HepG2 (cell line): ENCODE data around the gene ZFP82. TPM values are rescaled to one million over a fixed set of nuclear protein-coding genes. Genes with fewer than 3 reads are reported as not detected.

Source experiments
- ATAC-seq: fragments of 200-7000 bp; cut with Tn5 transposase; 3 replicates; pipeline ENCODE4 v1.9.1; 2020; ENCODE audit warnings: mild to moderate bottlenecking, moderate library complexity
- BruUV-seq: library from RNA; stranded (reverse); fragments of 400-500 nt; replicated peaks from 2 replicates; lab custom pipeline; 2021; lab: Mats Ljungman, UMichigan
- CTCF ChIA-PET: fragments of 300-600 bp; formaldehyde crosslinking; extraction: SDS; loops from one replicate; lab custom pipeline; 2021; ENCODE audit warnings: low total read pairs, inconsistent platforms, low intra/inter-chr PET ratio; lab: Yijun Ruan, JAX
- POLR2A ChIA-PET: fragments of 350-600 bp; sonication (Branson Sonifier 250); formaldehyde crosslinking; loops from one replicate; lab custom pipeline; 2020; ENCODE audit warnings: antibody characterized with exemption, inconsistent platforms; lab: Yijun Ruan, JAX
- DNase-seq: peaks from one replicate; pipeline ENCODE4 v3.0.0-alpha.2; 2015; ENCODE audit warnings: low spot score
- FAIRE-seq: peaks from 3 replicates; lab custom pipeline; 2011; peaks lifted over from hg19 to GRCh38; lab: Jason Lieb, UNC
- H2AFZ ChIP-seq: one replicate; pipeline ENCODE4 v1.6.1; 2011; ENCODE audit warnings: low read length, inconsistent platforms
- H3K27ac ChIP-seq: fragments of 300-600 bp; 3 replicates; pipeline ENCODE4 v1.8.0; 2011; ENCODE audit warnings: mixed run types, mild to moderate bottlenecking, mixed read lengths, low read length, inconsistent platforms; ENCODE audit not compliant: insufficient read depth; ENCODE audit errors: extremely low read length
- H3K27me3 ChIP-seq, 2 experiments: fragments of 200-600 bp in 1 of 2; 2 replicates in 1 of 2; 3 replicates in 1 of 2; pipeline versions ENCODE4 v1.6.0 to v1.8.0; 2011; ENCODE audit warnings: low read length in 2 of 2, mild to moderate bottlenecking in 2 of 2, moderate library complexity in 2 of 2, inconsistent platforms in 1 of 2; ENCODE audit not compliant: insufficient read depth in 2 of 2, control insufficient read depth in 1 of 2
- H3K36me3 ChIP-seq, 2 experiments: fragments of 200-600 bp in 1 of 2; replicated peaks in 1 of 2; 2 replicates in 1 of 2; 3 replicates in 1 of 2; pipeline versions ENCODE4 v1.5.1 to v1.8.0; 2011; ENCODE audit warnings: low read length in 2 of 2, inconsistent platforms in 1 of 2; ENCODE audit not compliant: insufficient read depth in 2 of 2, control insufficient read depth in 1 of 2
- H3K4me1 ChIP-seq: 2 replicates; pipeline ENCODE4 v1.5.1; 2012; ENCODE audit warnings: low read length, inconsistent platforms; ENCODE audit not compliant: insufficient read depth
- H3K4me2 ChIP-seq: 2 replicates; pipeline ENCODE4 v1.6.0; 2011; ENCODE audit warnings: low read depth, low read length, inconsistent platforms
- H3K4me3 ChIP-seq, 3 experiments: fragments of 200-600 bp in 1 of 3; sonication (generic), shearing (Covaris generic) in 1 of 3; replicated peaks in 1 of 3; 2 replicates each; pipeline ENCODE4 v1.5.1; 2011 to 2016; ENCODE audit warnings: low read length in 3 of 3, inconsistent platforms in 2 of 3, low read depth in 2 of 3, mild to moderate bottlenecking in 2 of 3, control low read depth in 1 of 3, mixed read lengths in 1 of 3; ENCODE audit not compliant: insufficient read depth in 1 of 3
- H3K79me2 ChIP-seq: one replicate; pipeline ENCODE4 v1.6.1; 2011; ENCODE audit warnings: low read length, inconsistent platforms; ENCODE audit not compliant: insufficient read depth
- H3K9ac ChIP-seq: 2 replicates; pipeline ENCODE4 v1.6.0; 2011; ENCODE audit warnings: mild to moderate bottlenecking, low read depth, low read length, inconsistent platforms; ENCODE audit not compliant: insufficient read depth
- H3K9me3 ChIP-seq: 2 replicates; pipeline ENCODE4 v1.5.1; 2012; ENCODE audit warnings: mild to moderate bottlenecking, low read length
- H4K20me1 ChIP-seq: 2 replicates; pipeline ENCODE4 v1.6.0; 2011; ENCODE audit warnings: inconsistent platforms, mild to moderate bottlenecking, low read length, moderate library complexity; ENCODE audit not compliant: insufficient read depth
- BCL3 ChIP-seq: sonication (generic); formaldehyde crosslinking; IDR thresholded peaks from 2 replicates; pipeline ENCODE4 v1.5.1; 2020; ENCODE audit warnings: mild to moderate bottlenecking, missing genetic modification reagents, moderate library complexity
- ERF ChIP-seq: IDR thresholded peaks from 2 replicates; pipeline ENCODE4 v1.6.1; 2018; ENCODE audit warnings: missing biosample characterization, missing genetic modification reagents
- GFI1 ChIP-seq: sonication (generic); formaldehyde crosslinking; IDR thresholded peaks from 2 replicates; pipeline ENCODE4 v1.5.0; 2020; ENCODE audit warnings: missing genetic modification reagents, mild to moderate bottlenecking, borderline replicate concordance
- POLR2G ChIP-seq: fragments of 200-400 bp; formaldehyde crosslinking; IDR thresholded peaks from 2 replicates; pipeline ENCODE4 v1.6.1; 2018; ENCODE audit warnings: mild to moderate bottlenecking, low read depth, low read length, moderate library complexity
- SMC3 ChIP-seq: IDR thresholded peaks from 2 replicates; pipeline ENCODE4 v1.6.1; 2011; ENCODE audit warnings: low read length, improper control_type of control experiment
- SYNCRIP ChIP-seq: fragments of 200-400 bp; formaldehyde crosslinking; IDR thresholded peaks from 2 replicates; pipeline ENCODE4 v1.6.1; 2018; ENCODE audit warnings: mild to moderate bottlenecking, low read depth, low read length; ENCODE audit not compliant: insufficient read depth
- ZHX2 ChIP-seq, 2 experiments: sonication (generic) in 1 of 2; formaldehyde crosslinking in 1 of 2; IDR thresholded peaks; 2 replicates each; pipeline versions ENCODE4 v1.6.1 to v1.9.0; 2014 to 2022; ENCODE audit warnings: antibody characterized with exemption in 1 of 2, borderline replicate concordance in 1 of 2, inconsistent platforms in 1 of 2, low read depth in 1 of 2, missing genetic modification reagents in 1 of 2
- ZNF274 ChIP-seq: sonication (generic); formaldehyde crosslinking; IDR thresholded peaks from 2 replicates; pipeline ENCODE4 v1.5.1; 2020; ENCODE audit warnings: mild to moderate bottlenecking, missing genetic modification reagents
- ZNF691 ChIP-seq: sonication (generic); formaldehyde crosslinking; IDR thresholded peaks from 2 replicates; pipeline ENCODE4 v1.4.0; 2020; ENCODE audit warnings: missing genetic modification reagents, low read depth, mild to moderate bottlenecking, borderline replicate concordance
- ZNF776 ChIP-seq: sonication (generic); formaldehyde crosslinking; IDR thresholded peaks from 2 replicates; pipeline ENCODE4 v1.4.0; 2020; ENCODE audit warnings: mild to moderate bottlenecking, missing genetic modification reagents
- ZNF850 ChIP-seq: sonication (generic); formaldehyde crosslinking; conservative IDR thresholded peaks from 2 replicates; pipeline ENCODE4 v1.9.0; 2021; ENCODE audit warnings: mild to moderate bottlenecking, missing genetic modification reagents
- WGBS: methylation state at CpG from one replicate; pipeline ENCODE4 v1.1.6; 2017; ENCODE audit warnings: low lambda C conversion rate; 5-methylcytosine and 5-hydroxymethylcytosine counted together
- in situ Hi-C: cut with HindIII; loops from 2 replicates; pipeline ENCODE4 v1.10.0; 2017; ENCODE audit warnings: low pct_unique_long_range_greater_than_20kb; ENCODE audit not compliant: extremely low pct_ligation_motif_present
- intact Hi-C: fragments of 100-400 bp; cut with micrococcal nuclease; formaldehyde crosslinking; loops from one replicate; pipeline ENCODE4 v1.10.0; 2022; ENCODE audit not compliant: unreplicated experiment
- polyA plus RNA-seq, 8 experiments: library from polyadenylated mRNA; depleted of rRNA in 3 of 8; stranded (reverse) in 7 of 8; unstranded in 1 of 8; fragments of >200 nt; fragmentation: Illumina TruSeq in 4 of 8; extraction: Trizol in 4 of 8; gene quantifications; 2 replicates each; pipeline versions ENCODE4 v1.2.1 to v1.2.3, GENCODE V29; 2011 to 2016; ENCODE audit warnings: low read depth in 4 of 8, missing spikeins in 1 of 8, mixed read lengths in 1 of 8; ENCODE audit not compliant: insufficient read depth in 1 of 8
- total RNA-seq, 5 experiments: library from RNA; depleted of rRNA; stranded (reverse); fragments of >200 nt; fragmentation: Illumina TruSeq; extraction: Trizol; gene quantifications; 2 replicates each; pipeline ENCODE4 v1.2.3, GENCODE V29; 2016; ENCODE audit warnings: low read depth in 1 of 5

Gene ZFP82
- total and polyA plus RNA-seq, 2 of the 13 experiments (the other 11 are each of a cell fraction or from before 2014, with no cell fraction given) = 1.7 to 4.3 TPM

- TF ChIP-seq SYNCRIP (no peak), POLR2G (no peak), ERF (CRISPR knock-in tag) (no peak), ZNF850 (CRISPR knock-in tag) (no peak), ZNF776 (CRISPR knock-in tag) (no peak), ZNF691 (CRISPR knock-in tag) (no peak), GFI1 (CRISPR knock-in tag) (no peak), BCL3 (CRISPR knock-in tag) (no peak), SMC3 (no peak)
Measured at GRCh38 chr19:36456831-36457230, 38.4 kb upstream of the ZFP82 start (continued).

- TSS peak; percentile 25 for BruUV-seq
- no peak overlapping the region for H2AFZ ChIP-seq
- peaks cover 6 to 40% of the 10 kb centered on the region in 2 experiments; a peak in 4 of 5 replicates for H3K36me3 ChIP-seq
- no peak overlapping the region for H3K27ac ChIP-seq
- CTCF ChIA-PET = no interaction called here
- H3K9ac ChIP-seq = no peak overlapping the region
- H4K20me1 ChIP-seq = no peaks in the 10 kb centered on the region
- ATAC-seq (no peak), DNase-seq (no peak), FAIRE-seq (no peak)
- WGBS = 93% methylated on average over 5 of the region's 5 CpGs
- no peak for TF ChIP-seq ZHX2 (IDR thresholded peaks at IDR 0.05; ENCODE audit: low read depth)
- TF ChIP-seq ZHX2 (CRISPR knock-in tag; IDR thresholded peaks at IDR 0.05; ENCODE audit: borderline replicate concordance) = no peak
- peak; percentile 92; the same call in 1 of the 2 replicates for TF ChIP-seq ZNF274 (CRISPR knock-in tag)
- H3K4me2 ChIP-seq = no peak overlapping the region
- no peaks in the 10 kb centered on the region for H3K27me3 ChIP-seq
- peaks cover 88% of the 10 kb centered on the region for H3K9me3 ChIP-seq
- H3K4me3 ChIP-seq = no peak overlapping the region
- intact Hi-C loops (no loop called here), in situ Hi-C loops (no loop called here)
- H3K4me1 ChIP-seq = no peaks in the 10 kb centered on the region
- POLR2A ChIA-PET = no interaction called here
- H3K79me2 ChIP-seq = no peaks in the 10 kb centered on the region
Measured at GRCh38 chr19:36449059-36449670, 30.7 kb upstream of the ZFP82 start.
